Mesothelial cell of epicardium (in vitro differentiated cells): ENCODE data around the gene ABI2. TPM values are rescaled to one million over a fixed set of nuclear protein-coding genes. Genes with fewer than 3 reads are reported as not detected.
"Not testable (repeated sequence)": the region's sequence is repeated elsewhere in the genome, so short reads cannot be mapped to it uniquely, and the experiment has no call there.

Experiments
- DNase-seq, 2 experiments: peaks; one replicate each; pipeline ENCODE4 v3.0.0; 2021; ENCODE audit warnings: low spot score in 2 of 2; ENCODE audit not compliant: unreplicated experiment in 2 of 2
- H3K27ac Mint-ChIP-seq: 2 replicates; pipeline ENCODE4 v1.8.0; 2021; ENCODE audit warnings: mixed read lengths
- H3K27me3 Mint-ChIP-seq: 2 replicates; pipeline ENCODE4 v1.8.0; 2021; ENCODE audit warnings: low read depth, mixed read lengths
- H3K36me3 Mint-ChIP-seq: 2 replicates; pipeline ENCODE4 v1.8.0; 2021; ENCODE audit warnings: mixed read lengths
- H3K4me1 Mint-ChIP-seq: 2 replicates; pipeline ENCODE4 v1.8.0; 2021; ENCODE audit warnings: mixed read lengths
- H3K4me3 Mint-ChIP-seq: 2 replicates; pipeline ENCODE4 v1.8.0; 2021; ENCODE audit warnings: mild to moderate bottlenecking, moderate library complexity, mixed read lengths
- H3K9me3 Mint-ChIP-seq: 2 replicates; pipeline ENCODE4 v1.8.0; 2021; ENCODE audit warnings: mixed read lengths
- CTCF ChIP-seq: fragments of 200-600 bp; sonication (generic); IDR thresholded peaks from one replicate; pipeline ENCODE4 v1.5.0; 2021; ENCODE audit warnings: antibody characterized with exemption; ENCODE audit not compliant: unreplicated experiment
- total RNA-seq: library from RNA; stranded (reverse); gene quantifications from 3 replicates; pipeline ENCODE4 v1.2.1, GENCODE V29; 2021

ABI2 gene
- total RNA-seq, 1 donor from 2014 or later, result 118 TPM

DNA sequence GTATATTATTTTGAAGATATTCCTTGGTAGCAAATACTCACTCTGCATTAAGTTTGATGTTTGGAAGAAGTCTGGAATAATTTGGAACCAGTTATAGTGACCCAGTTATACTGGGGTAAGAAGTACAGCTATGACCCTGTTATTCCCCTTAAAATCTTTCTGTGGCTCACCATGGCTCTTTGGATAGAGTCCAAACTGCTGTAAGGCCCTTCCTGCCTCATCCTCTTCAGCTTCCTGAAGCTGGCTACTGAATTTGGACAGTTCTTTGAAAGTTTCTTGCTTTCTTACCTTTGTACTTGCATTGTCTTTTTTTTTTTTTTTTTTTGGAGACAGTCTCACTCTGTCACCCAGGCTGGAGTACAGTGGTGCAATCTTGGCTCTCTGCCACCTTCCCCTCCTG, 85.6 kb downstream of the ABI2 start:
- no peak for TF ChIP-seq CTCF
- H3K27ac Mint-ChIP-seq, result no peak overlapping the region
- H3K4me1 Mint-ChIP-seq, result no peaks in the 10 kb centered on the region
- H3K36me3 Mint-ChIP-seq, result peaks cover 49% of the 10 kb centered on the region
- no peaks in the 10 kb centered on the region for H3K27me3 Mint-ChIP-seq
- H3K9me3 Mint-ChIP-seq, result peaks cover 8% of the 10 kb centered on the region
- DNase-seq, result no peak
- no peak overlapping the region for H3K4me3 Mint-ChIP-seq

GRCh38 chr2:203418271-203418670, 90.1 kb downstream of the ABI2 start:
- no peaks in the 10 kb centered on the region for H3K4me1 Mint-ChIP-seq
- no peak for TF ChIP-seq CTCF
- peaks cover 49% of the 10 kb centered on the region for H3K36me3 Mint-ChIP-seq
- H3K27ac Mint-ChIP-seq, result no peak overlapping the region
- no peaks in the 10 kb centered on the region for H3K27me3 Mint-ChIP-seq
- H3K9me3 Mint-ChIP-seq, result peaks cover 8% of the 10 kb centered on the region
- H3K4me3 Mint-ChIP-seq, result no peak overlapping the region
- DNase-seq, result no peak

DNA sequence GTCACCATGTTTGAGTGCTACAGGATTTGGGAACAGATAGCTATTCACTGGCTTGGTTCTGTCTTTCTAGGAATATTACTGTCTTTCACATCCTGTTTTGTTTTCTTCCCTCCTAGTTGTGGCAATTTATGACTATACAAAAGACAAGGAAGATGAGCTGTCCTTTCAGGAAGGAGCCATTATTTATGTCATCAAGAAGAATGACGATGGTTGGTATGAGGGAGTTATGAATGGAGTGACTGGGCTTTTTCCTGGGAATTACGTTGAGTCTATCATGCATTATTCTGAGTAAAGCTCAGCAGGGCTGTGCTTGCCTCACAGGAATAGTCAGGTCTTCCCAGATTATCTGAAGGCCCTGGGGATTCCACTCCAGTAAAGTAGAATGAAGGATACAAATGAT, 98.9 kb downstream of the ABI2 start:
- DNase-seq, result no peak
- Mint-ChIP-seq H3K27ac (no peak overlapping the region), H3K4me3 (no peak overlapping the region), H3K27me3 (no peaks in the 10 kb centered on the region), H3K4me1 (no peaks in the 10 kb centered on the region), H3K9me3 (no peaks in the 10 kb centered on the region), H3K36me3 (peaks cover 31% of the 10 kb centered on the region)
- no peak for TF ChIP-seq CTCF

GRCh38 chr2:203429643-203430042, 101.4 kb downstream of the ABI2 start:
- H3K27me3 Mint-ChIP-seq, H3K4me3 Mint-ChIP-seq, H3K4me1 Mint-ChIP-seq, DNase-seq, H3K27ac Mint-ChIP-seq, H3K9me3 Mint-ChIP-seq: not testable (repeated sequence)
- peaks cover 27% of the 10 kb centered on the region for H3K36me3 Mint-ChIP-seq

DNA sequence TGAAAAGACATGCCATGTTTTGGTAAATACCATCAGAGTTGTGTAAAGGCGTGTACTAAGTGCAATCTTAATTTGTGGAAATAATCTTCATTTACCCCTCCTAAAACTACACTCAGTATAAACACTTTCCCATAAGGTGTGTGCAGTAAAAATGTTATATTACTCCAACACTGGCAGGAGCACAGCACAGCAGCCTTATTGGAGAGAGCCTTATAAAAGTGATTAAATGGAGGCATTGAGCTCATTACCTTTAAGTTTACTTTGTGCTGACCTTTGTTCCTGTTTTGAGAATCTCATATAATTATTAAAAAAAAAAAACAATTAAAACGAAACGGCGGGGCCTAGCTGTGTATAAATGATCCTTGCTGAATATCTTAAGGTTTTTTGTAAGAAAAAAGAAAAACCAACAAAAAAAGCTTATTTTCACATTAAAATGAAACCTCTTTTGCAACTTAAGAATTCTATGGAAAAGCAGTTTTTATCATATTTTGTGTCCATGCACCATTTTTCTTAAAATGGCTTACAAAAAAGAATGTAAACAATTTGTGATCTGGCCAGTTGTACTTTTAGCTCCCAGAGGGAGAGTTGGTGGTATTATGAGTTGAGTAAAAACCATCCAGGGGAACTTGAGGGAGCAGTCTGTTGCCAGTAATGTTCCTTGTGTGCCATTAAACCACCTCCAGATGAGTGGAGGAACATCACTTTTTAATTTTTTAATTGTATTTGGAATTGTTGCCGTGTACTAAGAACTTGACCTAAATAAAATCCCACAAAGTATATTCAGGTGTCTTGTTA, 103.4 kb downstream of the ABI2 start:
- DNase-seq, result no peak
- Mint-ChIP-seq H3K4me3 (no peak overlapping the region), H3K4me1 (peaks cover 3% of the 10 kb centered on the region), H3K9me3 (no peaks in the 10 kb centered on the region), H3K27me3 (no peaks in the 10 kb centered on the region), H3K27ac (no peak overlapping the region), H3K36me3 (peaks cover 21% of the 10 kb centered on the region)
- no peak for TF ChIP-seq CTCF

DNA sequence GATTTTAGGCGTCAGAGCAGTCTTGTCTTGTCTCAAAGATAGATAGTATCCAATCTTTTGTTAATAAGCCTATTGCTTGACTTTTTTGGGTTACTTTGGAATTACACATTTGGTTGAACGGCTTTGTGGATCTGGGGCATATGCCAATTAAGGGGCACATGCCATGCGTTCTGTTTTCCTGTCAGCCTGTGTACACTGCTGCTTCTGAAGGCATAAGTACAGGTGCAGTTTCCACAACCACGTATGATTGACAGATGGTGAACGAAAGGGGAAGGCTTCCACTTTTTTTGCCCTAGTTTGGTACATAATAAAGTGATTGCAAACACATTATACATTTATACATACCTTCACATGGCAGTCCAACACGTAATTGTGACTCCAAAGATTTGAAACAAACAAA, 104.6 kb downstream of the ABI2 start:
- Mint-ChIP-seq H3K36me3 (peaks cover 11% of the 10 kb centered on the region), H3K4me1 (peaks cover 3% of the 10 kb centered on the region), H3K9me3 (no peaks in the 10 kb centered on the region), H3K27me3 (no peaks in the 10 kb centered on the region), H3K4me3 (no peak overlapping the region), H3K27ac (no peak overlapping the region)
- DNase-seq, result no peak
- TF ChIP-seq CTCF, result no peak
